ENCODE measurements around the gene VPS39. TPM values are rescaled to one million over a fixed set of nuclear protein-coding genes. Genes with fewer than 3 reads are reported as not detected.

VPS39 gene
- total and polyA plus RNA-seq, 2 of the 8 experiments (the other 6 are each of a cell fraction or from before 2014, with no cell fraction given): 34.4 to 36.6 TPM

GRCh38 chr15:42141795-42142667 is 66.1 kb downstream of the VPS39 start:
- Histone ChIP-seq H3K79me1 (ENCODE audit: low read depth, low read length) (no peaks in the 10 kb centered on the region), H3K9ac (replicated peaks in 1 of 4; ENCODE audit: extremely low read depth in 1 of 4, low read depth in 3 of 4, low read length in 3 of 4) (no peak overlapping the region), H3K23me2 (ENCODE audit: low read depth, low read length) (no peaks in the 10 kb centered on the region), H3K56ac (replicated peaks; ENCODE audit: insufficient read length, low read depth, low read length) (no peak overlapping the region), H2BK12ac (ENCODE audit: low read depth, low read length) (no peak overlapping the region), H3K27ac (ENCODE audit: low read depth, low read length) (no peak overlapping the region), H3K36me3 (ENCODE audit: control insufficient read depth in 2 of 4, insufficient read depth in 4 of 4, low read length in 3 of 4) (no peaks in the 10 kb centered on the region), H3K23ac (ENCODE audit: insufficient read length) (no peak overlapping the region), H3K14ac (ENCODE audit: insufficient read length) (no peak overlapping the region), H3K79me2 (ENCODE audit: control insufficient read depth in 1 of 2, insufficient read depth in 2 of 2, low read length in 2 of 2) (no peaks in the 10 kb centered on the region), H2BK120ac (replicated peaks; ENCODE audit: low read depth, low read length) (no peak overlapping the region), H3K27me3 (replicated peaks in 1 of 4; ENCODE audit: control insufficient read depth in 3 of 4, extremely low read depth in 1 of 4, insufficient read depth in 3 of 4, low read length in 3 of 4) (no peaks in the 10 kb centered on the region), H4K5ac (ENCODE audit: insufficient read length, low read depth, low read length) (no peak overlapping the region), H3K9me3 (ENCODE audit: insufficient read depth in 2 of 2, low read depth in 1 of 2, low read length in 1 of 2) (peaks cover 4 to 8% of the 10 kb centered on the region in 2 experiments; a peak in 1 of 4 replicates), H4K20me1 (replicated peaks in 1 of 2; ENCODE audit: control insufficient read depth in 1 of 2, insufficient read depth in 2 of 2, low read length in 2 of 2) (no peaks in the 10 kb centered on the region), H4K91ac (replicated peaks; ENCODE audit: insufficient read length, low read length) (no peak overlapping the region), H3K4me1 (replicated peaks in 1 of 4; ENCODE audit: control insufficient read depth in 3 of 4, insufficient read depth in 4 of 4, low read length in 3 of 4) (no peaks in the 10 kb centered on the region; a peak in 1 of 7 replicates), H3K4me2 (ENCODE audit: insufficient read depth in 1 of 2, low read depth in 2 of 2, low read length in 2 of 2) (no peak overlapping the region), H2AFZ (ENCODE audit: low read length) (no peak overlapping the region), H3K4me3 (ENCODE audit: extremely low read depth in 1 of 4, insufficient read depth in 2 of 4, low read depth in 3 of 4, low read length in 4 of 4) (no peak overlapping the region), H4K8ac (ENCODE audit: extremely low read depth, insufficient read depth, low read length) (peak overlapping the region; percentile 57; the same call in 1 of the 2 replicates), H3K18ac (ENCODE audit: extremely low read depth, low read length) (no peak overlapping the region), H2BK20ac (ENCODE audit: low read length) (no peak overlapping the region), H3K4ac (replicated peaks; ENCODE audit: insufficient read length, low read depth, low read length) (no peak overlapping the region), H2AK5ac (ENCODE audit: low read depth, low read length) (no peak overlapping the region), H2BK15ac (ENCODE audit: low read length) (no peak overlapping the region), H2BK5ac (ENCODE audit: low read depth, low read length) (no peak overlapping the region)
- FAIRE-seq: no peak
- DNase-seq (ENCODE audit: low read depth in 1 of 2, low spot score in 2 of 2): no peak
- WGBS, 2 experiments (ENCODE audit: extremely low coverage in 1 of 2, insufficient coverage in 1 of 2, insufficient read length in 1 of 2, insufficient replicate concordance in 2 of 2, low coverage in 1 of 2, low lambda C conversion rate in 2 of 2, missing lambda C conversion rate in 1 of 2): 81% methylated on average over 19 of the region's 21 CpGs; no CpG with 5 or more reads in 1 of the 2 experiments
- ChIA-PET CTCF (ENCODE audit: partially characterized antibody) (interaction anchor here (1.0 to 22.6 kb wide), 12 partner anchors 5 to 243 kb away, joined by 3 to 416 read pairs (median 6); partner anchors contain the start of gene PLA2G4F), POLR2A (ENCODE audit: partially characterized antibody) (no interaction called here)
- TF ChIP-seq KDM4A (IDR thresholded peaks at IDR 0.05; ENCODE audit: low read depth, low read length, severe bottlenecking): no peak
